Duodenal mucosa (tissue), 2 donors: ENCODE results near the gene UFC1.

Experiments used
- H3K27ac ChIP-seq: one replicate; pipeline ENCODE4 v1.7.0; 2013; ENCODE audit warnings: low read depth, low read length
- H3K27me3 ChIP-seq, 2 donors: one replicate each; pipeline ENCODE4 v1.7.0; 2013; ENCODE audit warnings: low read length in 2 of 2, control low read depth in 1 of 2; ENCODE audit not compliant: insufficient read depth in 2 of 2, control insufficient read depth in 1 of 2
- H3K36me3 ChIP-seq, 2 donors: one replicate each; pipeline ENCODE4 v1.7.0; 2013; ENCODE audit warnings: low read length in 2 of 2, control low read depth in 1 of 2; ENCODE audit not compliant: insufficient read depth in 2 of 2, control insufficient read depth in 1 of 2
- H3K4me1 ChIP-seq, 2 donors: one replicate each; pipeline ENCODE4 v1.7.0; 2013; ENCODE audit warnings: low read length in 2 of 2, control low read depth in 1 of 2; ENCODE audit not compliant: insufficient read depth in 2 of 2, control insufficient read depth in 1 of 2
- H3K4me3 ChIP-seq, 2 donors: one replicate each; pipeline ENCODE4 v1.7.0; 2013; ENCODE audit warnings: low read length in 2 of 2, low read depth in 1 of 2
- H3K9ac ChIP-seq, 2 donors: one replicate each; pipeline ENCODE4 v1.7.0; 2013; ENCODE audit warnings: low read length in 2 of 2, low read depth in 1 of 2
- H3K9me3 ChIP-seq, 2 donors: one replicate each; pipeline ENCODE4 v1.7.0; 2013; ENCODE audit warnings: low read length in 2 of 2, control low read depth in 1 of 2; ENCODE audit not compliant: control insufficient read depth in 1 of 2

The UFC1 gene

DNA sequence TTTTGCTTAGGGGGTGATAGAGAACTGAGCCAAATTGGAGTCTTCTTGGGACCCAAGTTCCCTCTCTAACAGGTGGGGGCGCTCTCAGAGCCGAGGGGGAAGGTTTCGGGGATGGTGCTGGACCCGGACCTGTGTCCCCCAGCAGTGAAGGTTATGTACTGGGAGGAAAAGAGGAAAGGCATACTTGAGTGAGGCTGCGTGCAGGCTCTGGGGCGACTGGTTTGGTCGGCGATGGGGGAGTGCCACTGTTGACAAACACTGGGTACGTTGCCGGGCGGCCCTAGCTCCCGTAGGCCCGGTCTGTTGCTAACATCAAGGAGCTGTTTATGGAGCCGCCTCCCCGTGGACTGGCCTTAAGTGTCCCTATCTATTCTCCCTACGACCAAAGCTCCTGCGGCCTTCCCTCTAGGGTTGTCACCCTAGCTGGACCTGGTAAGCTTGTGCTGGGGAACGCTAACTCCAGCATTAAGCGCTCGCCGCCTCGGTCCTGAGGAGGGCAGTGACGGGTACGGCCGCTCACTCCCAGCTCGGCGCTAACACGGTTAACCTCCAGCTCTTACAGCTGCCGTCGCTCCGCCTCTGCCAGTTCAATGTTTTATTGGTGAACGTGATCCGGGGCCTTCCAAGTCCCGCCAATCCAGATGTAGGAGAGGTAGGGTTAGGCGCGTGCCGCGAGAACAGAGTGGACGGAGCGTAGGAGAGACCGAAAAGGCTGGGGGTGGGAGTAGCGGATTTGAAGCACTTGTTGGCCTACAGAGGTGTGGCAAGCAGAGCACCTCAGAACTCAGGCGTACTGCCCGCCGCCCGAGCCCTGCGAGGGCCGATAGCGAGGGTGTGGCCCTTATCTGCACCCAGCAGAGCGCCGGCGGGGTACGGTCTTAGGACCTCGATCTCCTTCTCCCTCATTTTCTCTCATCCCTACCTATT is 12.2 kb downstream of the UFC1 start, which contains the start of gene PPOX:
Gene PPOX, plus strand, starts transcription at position 685 of the 927 bp plus-strand sequence. CDS start 422 bp downstream, outside the sequence.
- Histone ChIP-seq H3K9me3 (no peaks in the 10 kb centered on the region), H3K27me3 (no peaks in the 10 kb centered on the region), H3K27ac (peak within 1 kb of the TSS; percentile 95), H3K4me1 (peaks cover 11 to 30% of the 10 kb centered on the region in 2 donors), H3K4me3 (peak within 1 kb of the TSS; percentile 97), H3K9ac (peak within 1 kb of the TSS; percentile 83 to 89), H3K36me3 (peaks cover 14 to 58% of the 10 kb centered on the region in 2 donors)

DNA sequence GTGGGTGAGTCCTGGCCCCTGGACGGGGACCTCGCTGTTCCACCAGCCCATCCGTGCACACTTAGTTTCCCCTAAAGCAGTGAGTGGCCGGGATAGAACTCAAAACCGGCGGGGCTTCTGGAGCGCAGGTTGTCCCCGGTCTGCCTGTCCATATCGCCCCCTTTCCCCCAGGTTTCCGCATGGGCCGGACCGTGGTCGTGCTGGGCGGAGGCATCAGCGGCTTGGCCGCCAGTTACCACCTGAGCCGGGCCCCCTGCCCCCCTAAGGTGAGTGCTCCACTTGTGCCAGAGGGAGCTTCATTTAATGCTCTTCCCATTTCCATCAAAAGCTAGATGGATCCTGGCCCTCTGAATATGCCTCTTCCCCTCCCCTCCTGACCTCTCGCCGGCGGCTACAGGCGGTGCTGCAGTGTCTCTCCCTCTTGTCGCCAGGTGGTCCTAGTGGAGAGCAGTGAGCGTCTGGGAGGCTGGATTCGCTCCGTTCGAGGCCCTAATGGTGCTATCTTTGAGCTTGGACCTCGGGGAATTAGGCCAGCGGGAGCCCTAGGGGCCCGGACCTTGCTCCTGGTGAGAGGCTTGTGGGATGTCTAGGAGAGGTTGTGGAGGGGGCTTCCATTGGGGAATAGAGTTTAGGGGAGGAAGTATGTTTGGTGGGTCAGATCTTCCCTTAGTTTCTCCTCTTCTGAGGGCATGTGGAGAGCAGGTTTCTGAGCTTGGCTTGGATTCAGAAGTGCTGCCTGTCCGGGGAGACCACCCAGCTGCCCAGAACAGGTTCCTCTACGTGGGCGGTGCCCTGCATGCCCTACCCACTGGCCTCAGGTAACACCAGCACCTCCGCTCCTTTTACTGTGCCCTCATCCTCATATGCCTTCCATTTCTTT is 13.1 kb downstream of the UFC1 start:
- Histone ChIP-seq H3K36me3 (peaks cover 16 to 61% of the 10 kb centered on the region in 2 donors), H3K27me3 (no peaks in the 10 kb centered on the region), H3K4me1 (peaks cover 11 to 22% of the 10 kb centered on the region in 2 donors), H3K9me3 (no peaks in the 10 kb centered on the region), H3K9ac (peak overlapping the region; percentile 83 to 89), H3K27ac (no peak overlapping the region), H3K4me3 (peak overlapping the region; percentile 97)

DNA sequence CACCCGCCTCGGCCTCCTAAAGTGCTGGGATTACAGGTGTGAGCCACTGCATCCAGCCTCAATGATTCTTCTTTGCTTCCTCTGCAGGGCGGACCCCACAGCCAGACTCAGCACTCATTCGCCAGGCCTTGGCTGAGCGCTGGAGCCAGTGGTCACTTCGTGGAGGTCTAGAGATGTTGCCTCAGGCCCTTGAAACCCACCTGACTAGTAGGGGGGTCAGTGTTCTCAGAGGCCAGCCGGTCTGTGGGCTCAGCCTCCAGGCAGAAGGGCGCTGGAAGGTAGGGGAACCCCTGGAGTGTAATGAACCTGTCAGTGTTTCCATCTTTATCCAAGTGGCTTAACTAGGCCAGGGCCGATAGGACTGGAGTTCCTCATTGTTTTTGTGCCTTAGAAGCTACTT is 15.1 kb downstream of the UFC1 start:
- Histone ChIP-seq H3K9ac (no peak overlapping the region), H3K27ac (no peak overlapping the region), H3K4me1 (peaks cover 11 to 31% of the 10 kb centered on the region in 2 donors), H3K9me3 (no peaks in the 10 kb centered on the region), H3K4me3 (no peak overlapping the region), H3K27me3 (no peaks in the 10 kb centered on the region), H3K36me3 (peaks cover 27 to 61% of the 10 kb centered on the region in 2 donors)

DNA sequence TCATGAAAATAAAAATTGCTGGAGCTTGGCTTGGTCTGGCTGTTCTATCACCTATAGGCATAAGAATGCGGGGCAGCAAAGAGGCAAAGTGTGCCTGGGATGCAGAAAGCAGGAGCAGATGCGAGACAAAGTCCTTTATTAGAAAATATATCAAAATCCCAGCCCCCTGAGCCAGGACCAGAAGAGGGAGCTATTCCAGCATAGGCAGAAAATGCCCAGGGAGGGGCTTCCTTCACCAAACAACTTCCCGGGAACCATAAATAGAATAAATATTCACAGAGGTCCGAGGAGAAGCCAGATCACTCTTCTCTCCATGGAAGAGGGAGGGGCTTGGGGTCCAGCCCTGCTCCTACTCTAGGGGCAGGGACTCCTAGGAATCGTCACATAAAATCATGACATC is 17.4 kb downstream of the UFC1 start:
- peaks cover 13 to 25% of the 10 kb centered on the region in 2 donors for H3K4me1 ChIP-seq
- no peaks in the 10 kb centered on the region for H3K9me3 ChIP-seq
- H3K36me3 ChIP-seq: peaks cover 33 to 64% of the 10 kb centered on the region in 2 donors
- H3K9ac ChIP-seq: no peak overlapping the region
- H3K4me3 ChIP-seq: no peak overlapping the region
- H3K27me3 ChIP-seq: no peaks in the 10 kb centered on the region
- no peak overlapping the region for H3K27ac ChIP-seq

DNA sequence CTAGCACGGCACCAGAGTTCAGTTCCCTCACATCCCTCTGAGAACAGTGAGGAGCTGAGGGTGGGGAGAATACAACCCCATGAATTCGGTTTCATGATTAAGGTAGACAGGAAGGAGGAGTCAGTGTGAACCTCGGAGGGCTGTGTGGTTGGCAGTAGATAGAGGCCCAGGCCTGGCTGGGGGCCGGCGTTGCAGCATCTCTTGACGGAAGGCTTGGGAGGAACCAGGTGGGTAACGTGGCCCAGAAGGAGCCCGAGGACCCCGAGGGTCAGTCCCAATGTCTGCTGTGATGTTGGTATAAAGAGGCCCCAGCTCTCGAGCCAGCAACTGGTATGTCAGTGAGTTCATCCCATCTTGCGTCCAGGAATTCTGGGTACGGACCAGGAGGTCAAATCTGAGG is 17.9 kb downstream of the UFC1 start:
- Histone ChIP-seq H3K27ac (no peak overlapping the region), H3K4me1 (peaks cover 18 to 29% of the 10 kb centered on the region in 2 donors), H3K9ac (no peak overlapping the region), H3K36me3 (peaks cover 33 to 64% of the 10 kb centered on the region in 2 donors), H3K27me3 (no peaks in the 10 kb centered on the region), H3K4me3 (no peak overlapping the region), H3K9me3 (no peaks in the 10 kb centered on the region)

DNA sequence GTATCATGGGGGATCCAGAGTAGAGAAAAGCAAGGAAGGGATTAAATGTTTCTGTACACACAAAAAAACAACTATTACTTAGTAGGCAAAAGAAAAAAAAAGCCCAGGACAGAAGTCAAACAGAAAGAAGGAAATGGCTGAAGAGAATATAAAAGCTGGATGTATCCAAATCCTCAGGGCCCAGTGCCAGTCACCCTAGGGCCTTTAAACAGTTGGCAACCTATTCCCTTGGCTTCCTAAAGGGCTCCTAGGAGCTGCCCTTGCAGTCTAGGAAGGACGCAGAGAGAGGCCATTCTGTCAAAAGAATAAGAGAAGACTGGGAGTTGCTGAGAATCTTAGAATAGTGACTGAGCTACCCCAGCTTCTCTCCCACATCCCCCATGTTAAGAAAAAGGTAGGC is 18.6 kb downstream of the UFC1 start:
- no peaks in the 10 kb centered on the region for H3K27me3 ChIP-seq
- H3K9me3 ChIP-seq: no peaks in the 10 kb centered on the region
- peaks cover 12 to 24% of the 10 kb centered on the region in 2 donors for H3K4me1 ChIP-seq
- H3K36me3 ChIP-seq: peaks cover 33 to 64% of the 10 kb centered on the region in 2 donors
- no peak overlapping the region for H3K4me3 ChIP-seq
- H3K9ac ChIP-seq: no peak overlapping the region
- no peak overlapping the region for H3K27ac ChIP-seq

DNA sequence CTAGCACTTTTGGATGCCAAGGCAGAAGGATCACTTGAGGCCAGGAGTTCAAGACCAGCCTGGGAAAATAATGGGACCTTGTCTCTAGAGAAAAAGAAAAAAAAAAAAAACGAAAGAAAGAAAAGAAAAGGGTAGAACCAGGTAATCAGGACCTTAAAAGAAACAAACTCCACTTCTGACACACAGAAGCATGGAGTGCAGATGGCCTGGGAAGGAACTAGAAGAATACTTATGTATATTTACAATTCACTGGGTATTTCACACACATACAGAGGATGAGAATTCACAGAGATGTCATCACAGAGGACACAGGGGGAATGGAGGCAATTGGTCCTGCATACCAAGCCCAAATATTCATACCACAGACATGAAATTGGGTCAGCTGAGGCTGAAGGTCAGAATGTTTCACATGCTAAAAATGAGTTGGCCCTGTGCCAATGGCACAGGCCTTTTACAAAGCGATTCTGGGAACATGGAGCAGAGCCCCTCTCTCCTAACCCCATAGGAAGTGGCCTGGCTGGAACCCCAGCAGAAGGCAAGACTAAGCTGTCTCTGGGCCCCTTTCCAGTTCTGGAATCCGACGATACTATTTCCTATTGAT is 19.1 kb downstream of the UFC1 start:
- no peak overlapping the region for H3K27ac ChIP-seq
- H3K9ac ChIP-seq: no peak overlapping the region
- H3K9me3 ChIP-seq: no peaks in the 10 kb centered on the region
- H3K36me3 ChIP-seq: peaks cover 33 to 64% of the 10 kb centered on the region in 2 donors
- H3K4me3 ChIP-seq: no peak overlapping the region
- no peaks in the 10 kb centered on the region for H3K27me3 ChIP-seq
- H3K4me1 ChIP-seq: peaks cover 15 to 29% of the 10 kb centered on the region in 2 donors

DNA sequence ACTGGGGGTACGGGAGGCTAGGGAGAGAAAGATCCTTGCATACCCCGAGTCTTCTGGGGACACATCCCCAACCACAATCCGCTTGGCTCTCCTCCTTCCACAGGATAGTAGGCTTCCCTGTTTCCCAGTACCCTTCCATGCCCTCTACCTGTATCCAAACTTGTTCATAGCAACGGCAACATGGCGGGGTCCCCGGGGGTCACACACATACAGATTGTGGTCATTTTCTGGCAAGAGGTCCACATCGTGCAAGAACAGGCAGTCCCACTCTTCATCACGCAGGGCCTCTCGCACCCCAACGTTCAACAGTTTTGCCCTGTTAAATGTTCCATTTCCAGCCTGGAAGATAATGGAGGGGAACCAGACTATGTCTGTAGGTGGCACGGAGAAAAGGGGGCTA is 19.9 kb downstream of the UFC1 start:
- H3K27ac ChIP-seq: no peak overlapping the region
- H3K36me3 ChIP-seq: peaks cover 33 to 64% of the 10 kb centered on the region in 2 donors
- no peaks in the 10 kb centered on the region for H3K9me3 ChIP-seq
- H3K4me1 ChIP-seq: peaks cover 20 to 34% of the 10 kb centered on the region in 2 donors
- H3K9ac ChIP-seq: no peak overlapping the region
- no peaks in the 10 kb centered on the region for H3K27me3 ChIP-seq
- H3K4me3 ChIP-seq: no peak overlapping the region

DNA sequence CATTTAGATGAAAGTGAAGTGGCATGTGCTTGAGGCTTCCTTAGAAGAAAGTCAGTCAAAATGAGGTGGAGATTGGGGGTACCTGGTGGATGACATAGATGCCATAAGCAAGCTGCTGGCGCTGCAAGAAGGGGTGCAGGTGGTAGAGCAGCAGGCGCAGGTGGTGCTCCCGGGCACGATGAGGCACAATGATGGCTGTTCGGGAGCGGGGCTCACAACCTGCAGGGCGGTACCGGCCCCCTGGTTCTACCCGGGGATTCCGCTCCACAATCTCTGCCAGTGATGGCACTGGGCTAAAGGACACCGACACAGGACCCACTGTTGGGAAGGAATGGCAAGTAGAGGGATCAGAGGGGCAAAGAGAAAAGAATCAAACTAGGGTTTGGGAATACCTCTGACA is 21.1 kb downstream of the UFC1 start:
- H3K27me3 ChIP-seq: no peaks in the 10 kb centered on the region
- H3K36me3 ChIP-seq: peaks cover 33 to 54% of the 10 kb centered on the region in 2 donors
- peaks cover 20 to 34% of the 10 kb centered on the region in 2 donors for H3K4me1 ChIP-seq
- H3K4me3 ChIP-seq: no peak overlapping the region
- no peak overlapping the region for H3K27ac ChIP-seq
- H3K9ac ChIP-seq: no peak overlapping the region
- H3K9me3 ChIP-seq: no peaks in the 10 kb centered on the region
